GM23338 (cell line): ENCODE data around the gene ZNF850. TPM values are rescaled to one million over a fixed set of nuclear protein-coding genes. Genes with fewer than 3 reads are reported as not detected.

Experiments used
- EZH2 ChIP-seq: fragments of 200-600 bp; sonication (generic); IDR thresholded peaks from one replicate; pipeline ENCODE4 v1.8.0; 2017; ENCODE audit warnings: antibody characterized with exemption, mild to moderate bottlenecking, low read depth; ENCODE audit not compliant: unreplicated experiment
- EZH2phosphoT487 ChIP-seq: fragments of 200-600 bp; sonication (generic); IDR thresholded peaks from one replicate; pipeline ENCODE4 v1.8.1; 2018; ENCODE audit warnings: antibody characterized with exemption; ENCODE audit not compliant: unreplicated experiment
- JUNB ChIP-seq: IDR thresholded peaks from one replicate; pipeline ENCODE4 v1.6.1; 2016; ENCODE audit warnings: antibody characterized with exemption; ENCODE audit not compliant: unreplicated experiment
- NANOG ChIP-seq: IDR thresholded peaks from 2 replicates; pipeline ENCODE4 v1.6.1; 2016; ENCODE audit warnings: antibody characterized with exemption, borderline replicate concordance
- ZNF331 ChIP-seq: fragments of 250-450 bp; sonication (Bioruptor Pico); IDR thresholded peaks from 2 replicates; pipeline ENCODE4 v1.5.0; 2020; ENCODE audit warnings: low read depth, mild to moderate bottlenecking, moderate library complexity
- polyA plus RNA-seq: library from polyadenylated mRNA; unstranded; fragments of >200 nt; fragmentation: Nextera tagmentation; extraction: Ambion mirVana; gene quantifications from 2 replicates; pipeline ENCODE4 v1.2.1, GENCODE V29; 2016
- total RNA-seq: library from RNA; depleted of rRNA; stranded (reverse); fragments of >200 nt; shearing (Covaris generic); gene quantifications from 2 replicates; pipeline ENCODE4 v1.2.3, GENCODE V29; 2014
- TF ChIP-seq, protein P1 (sequence below): fragments of 250-450 bp; sonication (Bioruptor Pico); IDR thresholded peaks from 2 replicates; pipeline ENCODE4 v1.5.0; 2020; ENCODE audit warnings: mild to moderate bottlenecking, moderate library complexity
- TF ChIP-seq, protein P2 (sequence below): IDR thresholded peaks from one replicate; pipeline ENCODE4 v1.6.1; 2018; ENCODE audit warnings: antibody characterized with exemption; ENCODE audit not compliant: unreplicated experiment

ZNF850 gene
- total and polyA plus RNA-seq, 2 experiments from 2014 or later, result 7.7 to 41.1 TPM

DNA sequence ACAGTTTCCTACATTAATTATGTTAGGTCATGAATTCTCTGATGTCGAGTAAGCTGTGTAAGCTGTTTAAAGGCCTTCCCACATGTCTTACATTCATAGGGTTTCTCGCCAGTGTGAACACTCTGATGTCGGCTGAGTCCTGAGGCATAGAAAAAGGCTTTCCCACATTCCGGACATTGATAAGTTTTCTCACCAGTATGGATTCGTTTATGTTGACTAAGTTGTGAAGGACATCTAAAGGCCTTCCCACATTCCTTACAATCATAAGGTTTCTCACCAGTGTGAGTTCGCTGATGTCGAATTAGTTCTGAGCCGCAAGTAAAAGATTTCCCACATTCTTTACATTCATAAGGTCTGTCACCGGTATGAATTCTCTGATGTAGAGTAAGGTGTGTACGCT lies 24.9 kb downstream of the ZNF850 start (continued):
- TF ChIP-seq, protein P1, sequence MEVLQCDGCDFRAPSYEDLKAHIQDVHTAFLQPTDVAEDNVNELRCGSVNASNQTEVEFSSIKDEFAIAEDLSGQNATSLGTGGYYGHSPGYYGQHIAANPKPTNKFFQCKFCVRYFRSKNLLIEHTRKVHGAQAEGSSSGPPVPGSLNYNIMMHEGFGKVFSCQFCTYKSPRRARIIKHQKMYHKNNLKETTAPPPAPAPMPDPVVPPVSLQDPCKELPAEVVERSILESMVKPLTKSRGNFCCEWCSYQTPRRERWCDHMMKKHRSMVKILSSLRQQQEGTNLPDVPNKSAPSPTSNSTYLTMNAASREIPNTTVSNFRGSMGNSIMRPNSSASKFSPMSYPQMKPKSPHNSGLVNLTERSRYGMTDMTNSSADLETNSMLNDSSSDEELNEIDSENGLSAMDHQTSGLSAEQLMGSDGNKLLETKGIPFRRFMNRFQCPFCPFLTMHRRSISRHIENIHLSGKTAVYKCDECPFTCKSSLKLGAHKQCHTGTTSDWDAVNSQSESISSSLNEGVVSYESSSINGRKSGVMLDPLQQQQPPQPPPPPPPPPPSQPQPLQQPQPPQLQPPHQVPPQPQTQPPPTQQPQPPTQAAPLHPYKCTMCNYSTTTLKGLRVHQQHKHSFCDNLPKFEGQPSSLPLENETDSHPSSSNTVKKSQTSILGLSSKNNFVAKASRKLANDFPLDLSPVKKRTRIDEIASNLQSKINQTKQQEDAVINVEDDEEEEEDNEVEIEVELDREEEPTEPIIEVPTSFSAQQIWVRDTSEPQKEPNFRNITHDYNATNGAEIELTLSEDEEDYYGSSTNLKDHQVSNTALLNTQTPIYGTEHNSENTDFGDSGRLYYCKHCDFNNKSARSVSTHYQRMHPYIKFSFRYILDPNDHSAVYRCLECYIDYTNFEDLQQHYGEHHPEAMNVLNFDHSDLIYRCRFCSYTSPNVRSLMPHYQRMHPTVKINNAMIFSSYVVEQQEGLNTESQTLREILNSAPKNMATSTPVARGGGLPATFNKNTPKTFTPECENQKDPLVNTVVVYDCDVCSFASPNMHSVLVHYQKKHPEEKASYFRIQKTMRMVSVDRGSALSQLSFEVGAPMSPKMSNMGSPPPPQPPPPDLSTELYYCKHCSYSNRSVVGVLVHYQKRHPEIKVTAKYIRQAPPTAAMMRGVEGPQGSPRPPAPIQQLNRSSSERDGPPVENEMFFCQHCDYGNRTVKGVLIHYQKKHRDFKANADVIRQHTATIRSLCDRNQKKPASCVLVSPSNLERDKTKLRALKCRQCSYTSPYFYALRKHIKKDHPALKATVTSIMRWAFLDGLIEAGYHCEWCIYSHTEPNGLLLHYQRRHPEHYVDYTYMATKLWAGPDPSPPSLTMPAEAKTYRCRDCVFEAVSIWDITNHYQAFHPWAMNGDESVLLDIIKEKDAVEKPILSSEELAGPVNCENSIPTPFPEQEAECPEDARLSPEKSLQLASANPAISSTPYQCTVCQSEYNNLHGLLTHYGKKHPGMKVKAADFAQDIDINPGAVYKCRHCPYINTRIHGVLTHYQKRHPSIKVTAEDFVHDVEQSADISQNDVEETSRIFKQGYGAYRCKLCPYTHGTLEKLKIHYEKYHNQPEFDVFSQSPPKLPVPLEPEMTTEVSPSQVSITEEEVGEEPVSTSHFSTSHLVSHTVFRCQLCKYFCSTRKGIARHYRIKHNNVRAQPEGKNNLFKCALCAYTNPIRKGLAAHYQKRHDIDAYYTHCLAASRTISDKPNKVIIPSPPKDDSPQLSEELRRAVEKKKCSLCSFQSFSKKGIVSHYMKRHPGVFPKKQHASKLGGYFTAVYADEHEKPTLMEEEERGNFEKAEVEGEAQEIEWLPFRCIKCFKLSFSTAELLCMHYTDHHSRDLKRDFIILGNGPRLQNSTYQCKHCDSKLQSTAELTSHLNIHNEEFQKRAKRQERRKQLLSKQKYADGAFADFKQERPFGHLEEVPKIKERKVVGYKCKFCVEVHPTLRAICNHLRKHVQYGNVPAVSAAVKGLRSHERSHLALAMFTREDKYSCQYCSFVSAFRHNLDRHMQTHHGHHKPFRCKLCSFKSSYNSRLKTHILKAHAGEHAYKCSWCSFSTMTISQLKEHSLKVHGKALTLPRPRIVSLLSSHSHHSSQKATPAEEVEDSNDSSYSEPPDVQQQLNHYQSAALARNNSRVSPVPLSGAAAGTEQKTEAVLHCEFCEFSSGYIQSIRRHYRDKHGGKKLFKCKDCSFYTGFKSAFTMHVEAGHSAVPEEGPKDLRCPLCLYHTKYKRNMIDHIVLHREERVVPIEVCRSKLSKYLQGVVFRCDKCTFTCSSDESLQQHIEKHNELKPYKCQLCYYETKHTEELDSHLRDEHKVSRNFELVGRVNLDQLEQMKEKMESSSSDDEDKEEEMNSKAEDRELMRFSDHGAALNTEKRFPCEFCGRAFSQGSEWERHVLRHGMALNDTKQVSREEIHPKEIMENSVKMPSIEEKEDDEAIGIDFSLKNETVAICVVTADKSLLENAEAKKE, result no peak
- TF ChIP-seq JUNB, result no peak
- TF ChIP-seq EZH2, result no peak
- TF ChIP-seq, protein P2, sequence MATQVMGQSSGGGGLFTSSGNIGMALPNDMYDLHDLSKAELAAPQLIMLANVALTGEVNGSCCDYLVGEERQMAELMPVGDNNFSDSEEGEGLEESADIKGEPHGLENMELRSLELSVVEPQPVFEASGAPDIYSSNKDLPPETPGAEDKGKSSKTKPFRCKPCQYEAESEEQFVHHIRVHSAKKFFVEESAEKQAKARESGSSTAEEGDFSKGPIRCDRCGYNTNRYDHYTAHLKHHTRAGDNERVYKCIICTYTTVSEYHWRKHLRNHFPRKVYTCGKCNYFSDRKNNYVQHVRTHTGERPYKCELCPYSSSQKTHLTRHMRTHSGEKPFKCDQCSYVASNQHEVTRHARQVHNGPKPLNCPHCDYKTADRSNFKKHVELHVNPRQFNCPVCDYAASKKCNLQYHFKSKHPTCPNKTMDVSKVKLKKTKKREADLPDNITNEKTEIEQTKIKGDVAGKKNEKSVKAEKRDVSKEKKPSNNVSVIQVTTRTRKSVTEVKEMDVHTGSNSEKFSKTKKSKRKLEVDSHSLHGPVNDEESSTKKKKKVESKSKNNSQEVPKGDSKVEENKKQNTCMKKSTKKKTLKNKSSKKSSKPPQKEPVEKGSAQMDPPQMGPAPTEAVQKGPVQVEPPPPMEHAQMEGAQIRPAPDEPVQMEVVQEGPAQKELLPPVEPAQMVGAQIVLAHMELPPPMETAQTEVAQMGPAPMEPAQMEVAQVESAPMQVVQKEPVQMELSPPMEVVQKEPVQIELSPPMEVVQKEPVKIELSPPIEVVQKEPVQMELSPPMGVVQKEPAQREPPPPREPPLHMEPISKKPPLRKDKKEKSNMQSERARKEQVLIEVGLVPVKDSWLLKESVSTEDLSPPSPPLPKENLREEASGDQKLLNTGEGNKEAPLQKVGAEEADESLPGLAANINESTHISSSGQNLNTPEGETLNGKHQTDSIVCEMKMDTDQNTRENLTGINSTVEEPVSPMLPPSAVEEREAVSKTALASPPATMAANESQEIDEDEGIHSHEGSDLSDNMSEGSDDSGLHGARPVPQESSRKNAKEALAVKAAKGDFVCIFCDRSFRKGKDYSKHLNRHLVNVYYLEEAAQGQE, result no peak
- TF ChIP-seq EZH2phosphoT487, result no peak
- TF ChIP-seq NANOG, result no peak
- TF ChIP-seq ZNF331 (CRISPR knock-in tag), result no peak
